WI38 (cell line): ENCODE measurements around the gene GSK3A.

Source experiments
- H3K4me3 ChIP-seq: 2 replicates; pipeline ENCODE4 v1.5.1; 2011; ENCODE audit warnings: low read depth, mild to moderate bottlenecking, control low read depth, low read length
- CTCF ChIP-seq: IDR thresholded peaks from 2 replicates; pipeline ENCODE4 v1.5.1; 2012; ENCODE audit warnings: low read depth, mild to moderate bottlenecking, control low read depth, low read length

Gene GSK3A

GRCh38 chr19:42252365-42253244 is 10.2 kb upstream of the GSK3A start:
- peak overlapping the region; percentile 72 for H3K4me3 ChIP-seq

DNA sequence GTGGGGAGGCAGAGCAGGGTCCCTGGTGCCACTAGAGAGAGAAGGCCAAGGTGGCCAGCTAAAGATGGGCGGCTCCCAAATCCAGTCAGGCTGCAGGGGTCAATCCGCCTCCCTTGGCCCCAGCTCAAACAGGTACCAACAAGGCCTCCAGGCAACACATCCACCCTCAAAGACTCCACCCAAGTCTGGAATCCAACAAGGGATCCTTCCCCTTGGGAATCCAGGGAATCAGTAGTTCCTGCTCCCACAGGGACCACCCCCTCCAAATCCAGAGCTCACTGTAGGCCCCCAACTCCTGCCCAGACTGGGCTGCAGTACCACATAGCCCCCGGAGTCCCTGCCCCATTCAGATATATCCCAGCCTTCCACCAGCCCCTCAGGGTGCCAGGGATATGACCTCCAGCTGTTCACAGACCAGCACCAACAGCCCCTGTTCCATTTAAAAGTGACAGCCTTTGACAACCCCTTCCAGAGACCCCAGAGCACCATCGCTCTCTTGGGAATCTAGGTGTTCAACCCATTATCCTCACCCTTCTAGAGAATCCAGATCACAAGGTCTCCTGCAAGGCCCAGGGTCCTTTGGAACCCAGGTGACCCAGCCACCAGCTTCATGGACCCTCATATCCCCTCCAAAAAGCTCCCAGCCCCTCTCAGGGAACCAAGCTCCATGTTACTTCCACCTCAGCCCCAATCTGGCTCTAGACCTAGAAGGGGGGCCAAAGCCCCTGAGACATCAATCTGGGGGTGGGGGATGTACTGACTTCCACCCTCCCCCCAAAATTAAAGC is 9.4 kb upstream of the GSK3A start:
- H3K4me3 ChIP-seq, result peak overlapping the region; percentile 30
- TF ChIP-seq CTCF, result no peak

More at GRCh38 chr19:42252365-42253244, 10.2 kb upstream of the GSK3A start:
- TF ChIP-seq CTCF, result no peak

DNA sequence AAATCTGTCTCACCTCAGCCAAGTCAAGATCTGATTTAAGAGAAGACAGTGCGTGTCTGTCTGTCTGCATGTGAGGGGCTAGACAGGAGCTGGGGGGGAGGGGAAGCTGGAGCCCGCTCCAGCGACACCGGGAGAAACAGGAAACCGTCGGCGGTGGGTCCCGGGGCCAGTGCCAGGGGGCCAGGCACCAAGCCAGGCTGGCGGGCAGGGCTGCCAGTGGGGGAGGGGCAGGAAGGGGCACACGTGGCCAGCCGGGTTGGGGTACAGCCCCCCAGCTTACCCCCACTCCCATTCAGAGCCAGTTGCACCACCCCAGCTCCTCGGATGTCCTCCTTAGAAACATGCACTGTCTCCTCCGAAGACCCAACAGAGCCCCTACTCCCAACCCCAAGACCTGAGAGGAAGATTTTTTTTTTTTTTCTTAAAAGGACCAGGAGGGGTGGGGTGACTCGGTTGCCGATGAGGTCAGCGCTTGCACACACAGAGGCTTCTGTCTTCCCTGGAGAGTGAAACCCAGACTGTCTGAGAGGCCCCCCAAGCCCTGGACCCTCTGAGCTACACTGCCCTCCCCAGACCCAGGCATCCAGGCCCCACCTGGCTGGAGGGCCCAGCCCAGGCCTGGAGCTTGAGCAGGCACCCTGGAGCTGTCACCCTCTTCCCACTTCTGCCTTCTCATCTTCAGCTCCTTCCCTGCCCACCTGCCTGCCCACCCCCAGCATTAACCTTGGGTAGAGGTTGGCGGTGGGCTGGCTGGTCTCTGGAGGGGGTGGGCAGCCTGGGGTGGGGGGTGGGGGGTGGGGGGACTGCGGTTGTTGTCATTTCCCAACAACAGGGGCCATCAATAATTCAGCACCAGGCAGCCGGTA is 8.5 kb upstream of the GSK3A start:
- no peak overlapping the region for H3K4me3 ChIP-seq
- no peak for TF ChIP-seq CTCF

- TF ChIP-seq CTCF, result no peak
- no peak overlapping the region for H3K4me3 ChIP-seq
These were observed 7.8 kb upstream of the GSK3A start for GRCh38 chr19:42250183-42250665.

DNA sequence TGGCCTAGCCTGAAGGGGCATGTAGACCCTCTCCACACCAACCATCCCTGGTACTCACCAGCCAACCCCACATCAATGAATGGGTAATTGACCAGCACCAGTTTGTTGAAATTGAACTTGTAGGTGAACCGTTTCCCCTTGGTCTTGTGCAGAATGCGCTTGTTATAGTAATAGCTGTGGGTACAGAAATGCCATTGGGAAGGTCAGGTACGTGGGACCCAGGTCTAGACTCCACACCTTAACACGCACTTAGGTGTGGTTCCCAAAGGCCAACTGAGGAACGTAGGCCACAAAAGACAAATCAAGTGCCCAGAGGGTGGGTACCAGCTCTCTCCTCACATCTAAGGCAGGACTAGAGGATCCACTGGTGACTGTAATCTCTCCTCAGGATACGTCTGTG is 7.4 kb upstream of the GSK3A start:
- no peak for TF ChIP-seq CTCF
- H3K4me3 ChIP-seq, result no peak overlapping the region

DNA sequence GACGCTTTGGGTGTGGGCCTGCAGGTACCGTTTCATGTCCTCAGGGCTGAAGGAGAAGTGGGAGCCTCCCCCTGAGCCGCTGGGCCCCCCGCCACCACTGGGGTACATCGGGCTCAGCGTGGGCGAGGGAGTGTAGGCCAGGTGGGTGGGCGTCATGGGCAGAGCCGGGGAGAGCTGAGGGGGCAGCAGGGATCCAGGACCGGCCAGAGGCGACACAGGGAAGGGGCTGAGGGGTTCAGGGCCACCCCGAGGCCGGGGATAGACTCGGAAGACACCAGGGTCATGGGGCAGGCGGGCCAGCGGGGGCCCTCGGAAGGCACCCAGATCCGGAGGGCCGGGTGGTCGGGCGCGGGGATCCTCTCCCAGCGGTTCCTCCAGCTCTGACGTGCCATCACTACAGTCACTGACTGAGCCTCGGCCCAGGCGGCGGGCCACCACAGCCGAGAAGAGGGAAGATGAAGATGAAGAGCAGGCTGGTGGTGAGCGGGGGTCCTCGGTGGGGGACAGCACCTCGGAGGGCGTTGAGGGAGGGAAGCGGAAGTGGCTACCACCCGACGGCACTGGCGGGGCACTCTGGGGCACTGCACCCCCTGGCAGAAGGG is 6.8 kb upstream of the GSK3A start:
- no peak for TF ChIP-seq CTCF
- H3K4me3 ChIP-seq, result no peak overlapping the region
